Mesothelial cell of epicardium (in vitro differentiated cells): Measurements from ENCODE around the gene PEX26. TPM values are rescaled to one million over a fixed set of nuclear protein-coding genes. Genes with fewer than 3 reads are reported as not detected.

Source experiments
- DNase-seq, 2 experiments: peaks; one replicate each; pipeline ENCODE4 v3.0.0; 2021; ENCODE audit warnings: low spot score in 2 of 2; ENCODE audit not compliant: unreplicated experiment in 2 of 2
- H3K27ac Mint-ChIP-seq: 2 replicates; pipeline ENCODE4 v1.8.0; 2021; ENCODE audit warnings: mixed read lengths
- H3K27me3 Mint-ChIP-seq: 2 replicates; pipeline ENCODE4 v1.8.0; 2021; ENCODE audit warnings: low read depth, mixed read lengths
- H3K36me3 Mint-ChIP-seq: 2 replicates; pipeline ENCODE4 v1.8.0; 2021; ENCODE audit warnings: mixed read lengths
- H3K4me1 Mint-ChIP-seq: 2 replicates; pipeline ENCODE4 v1.8.0; 2021; ENCODE audit warnings: mixed read lengths
- H3K4me3 Mint-ChIP-seq: 2 replicates; pipeline ENCODE4 v1.8.0; 2021; ENCODE audit warnings: mild to moderate bottlenecking, moderate library complexity, mixed read lengths
- H3K9me3 Mint-ChIP-seq: 2 replicates; pipeline ENCODE4 v1.8.0; 2021; ENCODE audit warnings: mixed read lengths
- CTCF ChIP-seq: fragments of 200-600 bp; sonication (generic); IDR thresholded peaks from one replicate; pipeline ENCODE4 v1.5.0; 2021; ENCODE audit warnings: antibody characterized with exemption; ENCODE audit not compliant: unreplicated experiment
- total RNA-seq: library from RNA; stranded (reverse); gene quantifications from 3 replicates; pipeline ENCODE4 v1.2.1, GENCODE V29; 2021

Gene PEX26
- total RNA-seq, 1 donor from 2014 or later = 38.3 TPM

- no peak for TF ChIP-seq CTCF
- Mint-ChIP-seq H3K4me1 (peaks cover 11% of the 10 kb centered on the region), H3K4me3 (no peak overlapping the region), H3K36me3 (no peaks in the 10 kb centered on the region), H3K27me3 (peaks cover 43% of the 10 kb centered on the region), H3K9me3 (no peaks in the 10 kb centered on the region), H3K27ac (no peak overlapping the region)
- no peak for DNase-seq
Measured at GRCh38 chr22:18113680-18114394, 36.0 kb downstream of the PEX26 start.

GRCh38 chr22:18114495-18114894 lies 36.7 kb downstream of the PEX26 start:
- H3K27me3 Mint-ChIP-seq = peaks cover 37% of the 10 kb centered on the region
- H3K9me3 Mint-ChIP-seq = no peaks in the 10 kb centered on the region
- no peak overlapping the region for H3K4me3 Mint-ChIP-seq
- no peak for TF ChIP-seq CTCF
- no peaks in the 10 kb centered on the region for H3K36me3 Mint-ChIP-seq
- no peak for DNase-seq
- H3K27ac Mint-ChIP-seq = no peak overlapping the region
- peaks cover 10% of the 10 kb centered on the region for H3K4me1 Mint-ChIP-seq

- no peak for DNase-seq
- TF ChIP-seq CTCF = no peak
- Mint-ChIP-seq H3K27me3 (peaks cover 31% of the 10 kb centered on the region), H3K9me3 (no peaks in the 10 kb centered on the region), H3K36me3 (no peaks in the 10 kb centered on the region), H3K4me3 (no peak overlapping the region), H3K4me1 (peaks cover 4% of the 10 kb centered on the region), H3K27ac (no peak overlapping the region)
Measured at GRCh38 chr22:18114976-18115652, 37.3 kb downstream of the PEX26 start.

- no peak overlapping the region for H3K4me3 Mint-ChIP-seq
- H3K4me1 Mint-ChIP-seq = peaks cover under 1% of the 10 kb centered on the region
- H3K27me3 Mint-ChIP-seq = peaks cover 25% of the 10 kb centered on the region
- no peak for TF ChIP-seq CTCF
- no peak overlapping the region for H3K27ac Mint-ChIP-seq
- DNase-seq = no peak
- H3K9me3 Mint-ChIP-seq = no peaks in the 10 kb centered on the region
- no peaks in the 10 kb centered on the region for H3K36me3 Mint-ChIP-seq
Measured at GRCh38 chr22:18115906-18116371, 38.1 kb downstream of the PEX26 start.

GRCh38 chr22:18116634-18117033 lies 38.8 kb downstream of the PEX26 start:
- H3K36me3 Mint-ChIP-seq = no peaks in the 10 kb centered on the region
- no peak overlapping the region for H3K4me3 Mint-ChIP-seq
- no peaks in the 10 kb centered on the region for H3K4me1 Mint-ChIP-seq
- no peak overlapping the region for H3K27ac Mint-ChIP-seq
- TF ChIP-seq CTCF = no peak
- peaks cover 18% of the 10 kb centered on the region for H3K27me3 Mint-ChIP-seq
- DNase-seq = no peak
- no peaks in the 10 kb centered on the region for H3K9me3 Mint-ChIP-seq
